ENCODE data around the gene ESYT3.
"Not testable (repeated sequence)": the region's sequence is repeated elsewhere in the genome, so short reads cannot be mapped to it uniquely, and the experiment has no call there.

DNA sequence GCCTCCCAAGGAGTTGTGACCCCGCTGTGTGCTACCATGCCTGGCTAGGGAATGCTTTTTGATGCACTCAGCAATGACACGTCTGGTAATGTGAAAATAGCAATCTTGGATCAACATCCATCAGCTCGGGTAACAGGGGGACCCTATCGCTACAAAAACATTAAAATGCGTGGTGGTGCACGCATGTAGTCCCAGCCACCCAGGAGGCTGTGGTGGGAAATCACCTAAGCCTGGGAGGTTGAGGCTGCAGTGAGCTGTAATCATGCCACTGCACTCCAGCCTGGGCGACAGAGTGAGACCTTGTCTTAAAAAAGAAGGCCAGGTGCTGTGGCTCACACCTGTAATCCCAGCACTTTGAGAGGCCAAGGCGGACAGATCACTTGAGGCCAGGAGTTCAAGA lies 19.5 kb downstream of the ESYT3 start:
- not testable (repeated sequence) for TF ChIP-seq GABPA, POLR2AphosphoS5 (IDR thresholded peaks at IDR 0.05; ENCODE audit: low read depth)
- TF ChIP-seq, protein P1, sequence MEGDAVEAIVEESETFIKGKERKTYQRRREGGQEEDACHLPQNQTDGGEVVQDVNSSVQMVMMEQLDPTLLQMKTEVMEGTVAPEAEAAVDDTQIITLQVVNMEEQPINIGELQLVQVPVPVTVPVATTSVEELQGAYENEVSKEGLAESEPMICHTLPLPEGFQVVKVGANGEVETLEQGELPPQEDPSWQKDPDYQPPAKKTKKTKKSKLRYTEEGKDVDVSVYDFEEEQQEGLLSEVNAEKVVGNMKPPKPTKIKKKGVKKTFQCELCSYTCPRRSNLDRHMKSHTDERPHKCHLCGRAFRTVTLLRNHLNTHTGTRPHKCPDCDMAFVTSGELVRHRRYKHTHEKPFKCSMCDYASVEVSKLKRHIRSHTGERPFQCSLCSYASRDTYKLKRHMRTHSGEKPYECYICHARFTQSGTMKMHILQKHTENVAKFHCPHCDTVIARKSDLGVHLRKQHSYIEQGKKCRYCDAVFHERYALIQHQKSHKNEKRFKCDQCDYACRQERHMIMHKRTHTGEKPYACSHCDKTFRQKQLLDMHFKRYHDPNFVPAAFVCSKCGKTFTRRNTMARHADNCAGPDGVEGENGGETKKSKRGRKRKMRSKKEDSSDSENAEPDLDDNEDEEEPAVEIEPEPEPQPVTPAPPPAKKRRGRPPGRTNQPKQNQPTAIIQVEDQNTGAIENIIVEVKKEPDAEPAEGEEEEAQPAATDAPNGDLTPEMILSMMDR (IDR thresholded peaks at IDR 0.05; ENCODE audit: insufficient read depth, low read length), result not testable (repeated sequence)
- TF ChIP-seq, protein P2, sequence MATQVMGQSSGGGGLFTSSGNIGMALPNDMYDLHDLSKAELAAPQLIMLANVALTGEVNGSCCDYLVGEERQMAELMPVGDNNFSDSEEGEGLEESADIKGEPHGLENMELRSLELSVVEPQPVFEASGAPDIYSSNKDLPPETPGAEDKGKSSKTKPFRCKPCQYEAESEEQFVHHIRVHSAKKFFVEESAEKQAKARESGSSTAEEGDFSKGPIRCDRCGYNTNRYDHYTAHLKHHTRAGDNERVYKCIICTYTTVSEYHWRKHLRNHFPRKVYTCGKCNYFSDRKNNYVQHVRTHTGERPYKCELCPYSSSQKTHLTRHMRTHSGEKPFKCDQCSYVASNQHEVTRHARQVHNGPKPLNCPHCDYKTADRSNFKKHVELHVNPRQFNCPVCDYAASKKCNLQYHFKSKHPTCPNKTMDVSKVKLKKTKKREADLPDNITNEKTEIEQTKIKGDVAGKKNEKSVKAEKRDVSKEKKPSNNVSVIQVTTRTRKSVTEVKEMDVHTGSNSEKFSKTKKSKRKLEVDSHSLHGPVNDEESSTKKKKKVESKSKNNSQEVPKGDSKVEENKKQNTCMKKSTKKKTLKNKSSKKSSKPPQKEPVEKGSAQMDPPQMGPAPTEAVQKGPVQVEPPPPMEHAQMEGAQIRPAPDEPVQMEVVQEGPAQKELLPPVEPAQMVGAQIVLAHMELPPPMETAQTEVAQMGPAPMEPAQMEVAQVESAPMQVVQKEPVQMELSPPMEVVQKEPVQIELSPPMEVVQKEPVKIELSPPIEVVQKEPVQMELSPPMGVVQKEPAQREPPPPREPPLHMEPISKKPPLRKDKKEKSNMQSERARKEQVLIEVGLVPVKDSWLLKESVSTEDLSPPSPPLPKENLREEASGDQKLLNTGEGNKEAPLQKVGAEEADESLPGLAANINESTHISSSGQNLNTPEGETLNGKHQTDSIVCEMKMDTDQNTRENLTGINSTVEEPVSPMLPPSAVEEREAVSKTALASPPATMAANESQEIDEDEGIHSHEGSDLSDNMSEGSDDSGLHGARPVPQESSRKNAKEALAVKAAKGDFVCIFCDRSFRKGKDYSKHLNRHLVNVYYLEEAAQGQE (IDR thresholded peaks at IDR 0.05; ENCODE audit: insufficient replicate concordance, low read depth), result not testable (repeated sequence)

All from HL-60 (cell line).